Measurements from ENCODE around the gene GLCE. TPM values are rescaled to one million over a fixed set of nuclear protein-coding genes. Genes with fewer than 3 reads are reported as not detected.

The GLCE gene
- total RNA-seq, 4 donors from 2014 or later, result 33.8 to 50.7 (median 43.8) TPM

GRCh38 chr15:69185216-69185615, 24.8 kb downstream of the GLCE start:
- TF ChIP-seq CTCF (IDR thresholded peaks at IDR 0.05) (no peak), POLR2A (IDR thresholded peaks at IDR 0.05) (no peak)
- H3K27ac ChIP-seq, result no peak overlapping the region
- no peaks in the 10 kb centered on the region for H3K27me3 ChIP-seq
- H3K9me3 ChIP-seq, result no peaks in the 10 kb centered on the region
- H3K4me1 ChIP-seq, result no peaks in the 10 kb centered on the region
- H3K4me3 ChIP-seq, result no peak overlapping the region
- no peak for DNase-seq
- no peaks in the 10 kb centered on the region for H3K36me3 ChIP-seq

- H3K9me3 ChIP-seq, result no peaks in the 10 kb centered on the region
- H3K27me3 ChIP-seq, result no peaks in the 10 kb centered on the region
- H3K36me3 ChIP-seq, result no peaks in the 10 kb centered on the region
- no peaks in the 10 kb centered on the region for H3K4me1 ChIP-seq
- no peak overlapping the region for H3K4me3 ChIP-seq
- TF ChIP-seq POLR2A (IDR thresholded peaks at IDR 0.05) (no peak), CTCF (IDR thresholded peaks at IDR 0.05) (no peak)
- H3K27ac ChIP-seq, result no peak overlapping the region
- no peak for DNase-seq
These were observed 25.3 kb downstream of the GLCE start for GRCh38 chr15:69185706-69186105.

- no peak for TF ChIP-seq POLR2A (IDR thresholded peaks at IDR 0.05)
- peaks cover 0 to 7% (median 0%) of the 10 kb centered on the region in 4 donors for H3K4me1 ChIP-seq
These were observed 28.7 kb downstream of the GLCE start for GRCh38 chr15:69189157-69189556.

GRCh38 chr15:69190091-69190490, 29.7 kb downstream of the GLCE start:
- H3K27ac ChIP-seq, result no peak overlapping the region
- no peak for DNase-seq
- peaks cover 0 to 16% (median 0%) of the 10 kb centered on the region in 4 donors for H3K4me1 ChIP-seq
- no peaks in the 10 kb centered on the region for H3K9me3 ChIP-seq
- H3K36me3 ChIP-seq, result no peaks in the 10 kb centered on the region
- no peaks in the 10 kb centered on the region for H3K27me3 ChIP-seq
- no peak overlapping the region for H3K4me3 ChIP-seq
- TF ChIP-seq CTCF (IDR thresholded peaks at IDR 0.05) (no peak), POLR2A (IDR thresholded peaks at IDR 0.05) (no peak)

More at GRCh38 chr15:69189157-69189556, 28.7 kb downstream of the GLCE start:
- no peak overlapping the region for H3K27ac ChIP-seq
- no peaks in the 10 kb centered on the region for H3K27me3 ChIP-seq
- H3K4me3 ChIP-seq, result no peak overlapping the region
- DNase-seq, result no peak
- H3K36me3 ChIP-seq, result no peaks in the 10 kb centered on the region
- no peaks in the 10 kb centered on the region for H3K9me3 ChIP-seq

- Histone ChIP-seq H3K36me3 (no peaks in the 10 kb centered on the region), H3K27me3 (no peaks in the 10 kb centered on the region), H3K27ac (no peak overlapping the region), H3K4me1 (peaks cover 0 to 17% (median 0%) of the 10 kb centered on the region in 4 donors), H3K4me3 (no peak overlapping the region), H3K9me3 (no peaks in the 10 kb centered on the region)
- TF ChIP-seq CTCF (IDR thresholded peaks at IDR 0.05), result no peak
- no peak for TF ChIP-seq POLR2A (IDR thresholded peaks at IDR 0.05)
- DNase-seq, result no peak
These were observed 30.1 kb downstream of the GLCE start for GRCh38 chr15:69190504-69190903.

- no peak for DNase-seq
- TF ChIP-seq POLR2A (IDR thresholded peaks at IDR 0.05) (no peak), CTCF (IDR thresholded peaks at IDR 0.05) (no peak)
- H3K27ac ChIP-seq, result no peak overlapping the region
- H3K4me3 ChIP-seq, result no peak overlapping the region
- peaks cover 0 to 17% (median 0%) of the 10 kb centered on the region in 4 donors for H3K4me1 ChIP-seq
- H3K9me3 ChIP-seq, result no peaks in the 10 kb centered on the region
- peaks cover 0 to 7% (median 0%) of the 10 kb centered on the region in 3 donors for H3K36me3 ChIP-seq
- H3K27me3 ChIP-seq, result no peaks in the 10 kb centered on the region
These were observed 33.8 kb downstream of the GLCE start for GRCh38 chr15:69194025-69194827.

All from Peyer's patch (tissue), 4 donors.